GM21717 (cell line): Measurements from ENCODE around the gene PLEKHG3.

Experiments
- ATAC-seq: cut with Tn5 transposase; IDR thresholded peaks from one replicate; pipeline ENCODE4 v1.9.1; 2021; ENCODE audit warnings: mild to moderate bottlenecking, moderate library complexity; ENCODE audit not compliant: unreplicated experiment

PLEKHG3 gene

DNA sequence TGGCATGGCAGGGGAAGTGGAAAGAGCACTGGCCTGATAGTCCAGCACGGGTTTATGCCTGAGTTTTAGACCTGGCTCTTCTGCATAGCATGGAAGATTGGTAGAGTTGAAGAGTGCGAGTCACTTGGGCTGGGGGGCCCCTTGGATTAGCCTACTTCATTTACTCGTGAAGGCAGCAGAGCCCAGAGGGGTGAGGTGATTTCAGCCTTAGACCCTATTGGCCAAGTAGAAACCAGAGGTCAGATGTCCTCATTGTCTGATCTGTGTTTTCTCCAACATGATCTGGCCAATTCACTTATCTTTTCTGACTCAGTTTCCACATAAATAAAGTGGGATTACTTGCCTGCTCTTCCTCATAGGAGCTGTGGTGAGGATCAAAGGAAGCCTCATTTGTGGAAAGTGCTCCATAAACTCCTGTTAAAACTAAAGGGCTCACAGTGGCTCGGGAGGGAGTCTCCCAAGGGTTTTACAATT lies 1.9 kb downstream of the PLEKHG3 start:
- ATAC-seq = no peak

DNA sequence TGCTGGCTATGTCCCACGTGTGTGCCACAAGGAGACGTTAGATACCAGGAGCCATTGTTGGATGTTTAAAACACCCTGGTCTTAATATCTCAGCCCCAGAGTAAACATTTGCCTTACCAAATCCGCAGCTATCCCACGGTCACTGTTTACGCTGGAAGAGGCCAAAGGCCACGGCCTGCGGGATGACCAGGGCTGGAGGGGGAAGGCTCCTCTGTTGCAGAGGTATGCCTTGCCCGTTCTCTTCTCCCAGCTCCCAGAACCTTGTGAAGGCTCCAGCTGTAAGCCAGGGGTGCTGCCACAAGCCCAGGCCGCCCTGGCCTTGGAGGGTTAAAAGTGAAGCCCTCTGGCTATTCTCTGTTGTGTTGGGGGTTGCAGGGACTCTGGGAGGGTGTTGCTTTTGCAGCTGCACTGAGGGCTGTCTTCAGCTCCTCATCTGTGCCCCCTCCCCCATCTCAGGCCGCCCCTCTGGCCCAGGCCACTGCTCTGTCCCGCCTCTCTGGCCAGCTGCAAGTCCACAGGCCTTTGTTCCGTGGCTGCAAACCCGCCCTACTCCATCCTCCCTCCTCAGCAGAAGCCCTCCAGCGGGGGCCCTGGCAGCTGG lies 2.5 kb downstream of the PLEKHG3 start:
- ATAC-seq = no peak

DNA sequence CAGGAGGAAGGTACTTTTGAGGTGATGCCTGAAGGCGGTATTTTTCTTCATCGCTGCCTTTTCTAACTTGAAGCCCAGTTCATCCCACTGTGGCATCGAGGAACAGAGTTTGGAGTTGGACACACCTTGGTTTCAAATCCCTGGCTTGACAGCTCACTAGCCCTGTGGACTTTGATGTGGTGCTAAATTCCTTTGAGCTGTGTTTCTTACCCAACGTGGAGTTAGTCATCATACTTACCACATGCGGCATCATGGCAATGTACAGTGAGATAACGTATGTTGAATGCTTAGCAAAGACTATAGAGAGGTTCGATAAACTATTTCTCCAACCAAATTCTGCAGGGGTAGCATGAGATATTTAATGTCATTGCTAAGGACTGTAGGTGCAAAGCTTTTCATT lies 3.4 kb downstream of the PLEKHG3 start:
- no peak for ATAC-seq

DNA sequence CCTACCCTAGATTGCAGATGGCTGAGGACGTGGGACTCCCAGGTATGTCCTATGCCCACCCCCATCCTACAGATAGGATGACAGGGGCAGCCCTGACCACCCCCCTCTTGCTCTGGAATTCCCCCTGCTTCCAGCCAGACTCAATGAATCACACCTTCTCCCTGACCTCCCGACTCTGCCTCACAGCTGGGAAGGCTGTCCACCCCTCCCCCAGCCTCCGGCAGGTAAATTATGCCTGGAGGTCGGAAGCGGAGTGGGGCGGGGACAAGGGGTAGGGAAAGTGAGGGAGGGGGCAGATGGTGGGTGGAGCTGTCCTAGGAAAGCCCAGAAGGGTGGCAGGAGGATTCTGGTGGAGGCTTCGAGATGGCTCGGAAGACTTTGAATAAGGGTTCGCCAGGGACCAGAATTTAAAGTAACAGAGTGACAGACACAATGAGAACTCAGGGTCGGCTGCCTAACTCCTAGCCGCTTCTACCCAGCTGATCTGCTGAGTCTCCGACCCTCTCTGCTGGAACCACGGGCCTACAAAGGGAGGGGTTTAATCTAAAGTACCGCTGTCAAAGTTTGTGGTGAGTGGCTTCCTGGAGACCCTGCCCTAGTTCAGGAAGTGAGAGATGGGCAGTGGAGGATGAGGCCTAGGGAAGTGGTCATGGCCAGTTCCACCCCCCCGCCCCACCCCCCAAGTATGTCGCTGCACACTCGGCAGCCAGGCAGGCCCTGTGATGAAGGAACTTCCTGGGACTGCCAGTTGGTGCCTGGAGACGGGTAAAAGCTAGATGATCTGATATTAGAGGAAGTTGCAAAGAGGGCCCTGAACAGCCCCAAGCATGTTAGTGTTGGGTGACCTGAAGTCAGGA lies 4.2 kb downstream of the PLEKHG3 start:
- no peak for ATAC-seq

DNA sequence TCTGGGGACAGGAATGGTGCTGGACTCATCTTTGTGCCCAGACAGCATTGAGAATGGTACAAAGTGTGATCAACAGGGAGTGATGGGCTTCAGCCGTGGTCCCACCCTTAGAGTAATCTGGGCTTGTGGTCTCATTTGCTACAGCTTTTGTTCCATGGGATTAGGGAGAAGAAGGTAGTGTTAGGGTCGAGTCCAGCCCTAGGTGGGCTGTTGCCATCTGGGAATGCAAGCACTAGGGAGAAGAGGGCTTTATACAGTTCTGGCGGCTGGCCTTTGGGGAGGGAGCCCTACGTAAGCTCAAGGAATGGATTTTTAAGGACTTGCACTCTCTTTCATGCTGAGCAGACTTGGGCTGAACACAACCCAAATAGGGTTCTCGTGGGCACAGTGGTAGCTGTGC lies 4.9 kb downstream of the PLEKHG3 start:
- no peak for ATAC-seq

DNA sequence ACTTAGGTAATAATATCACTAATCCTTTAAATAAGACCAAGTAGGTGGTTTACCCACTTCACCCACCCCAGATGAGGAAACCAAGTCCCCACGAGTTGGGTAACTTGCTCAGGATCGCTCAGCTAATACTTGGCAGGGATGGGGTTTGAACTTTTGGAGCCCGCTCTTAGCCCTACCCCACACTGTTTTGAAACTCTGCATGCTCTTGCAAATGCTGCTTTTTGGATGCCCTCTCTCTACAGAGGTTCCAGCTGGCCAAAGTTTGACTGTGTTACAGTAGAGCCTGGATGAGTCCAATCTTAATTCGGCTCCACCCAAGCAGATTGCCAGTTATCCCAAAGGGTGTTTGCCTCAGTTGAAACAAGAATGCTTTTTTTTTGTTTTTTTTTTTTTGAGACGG lies 6.8 kb downstream of the PLEKHG3 start:
- no peak for ATAC-seq

DNA sequence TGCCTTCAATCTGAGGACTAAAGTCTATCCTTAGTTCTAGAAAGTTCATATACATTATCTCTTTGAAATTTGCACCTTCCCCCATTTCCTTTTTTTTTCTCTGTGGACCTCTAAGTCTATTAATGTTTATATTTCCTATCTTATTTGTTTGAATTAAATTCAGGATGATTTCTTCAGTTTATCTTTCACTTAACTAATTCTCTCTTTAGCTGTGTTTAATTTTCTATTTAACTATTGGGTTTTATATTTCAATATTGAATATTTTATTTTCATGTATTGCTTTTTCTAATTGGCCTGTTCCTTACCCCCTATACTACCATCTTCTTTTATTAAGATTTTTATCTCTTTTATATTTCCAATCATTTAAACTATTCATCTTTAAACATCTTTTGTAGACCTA lies 9.5 kb downstream of the PLEKHG3 start:
- no peak for ATAC-seq

DNA sequence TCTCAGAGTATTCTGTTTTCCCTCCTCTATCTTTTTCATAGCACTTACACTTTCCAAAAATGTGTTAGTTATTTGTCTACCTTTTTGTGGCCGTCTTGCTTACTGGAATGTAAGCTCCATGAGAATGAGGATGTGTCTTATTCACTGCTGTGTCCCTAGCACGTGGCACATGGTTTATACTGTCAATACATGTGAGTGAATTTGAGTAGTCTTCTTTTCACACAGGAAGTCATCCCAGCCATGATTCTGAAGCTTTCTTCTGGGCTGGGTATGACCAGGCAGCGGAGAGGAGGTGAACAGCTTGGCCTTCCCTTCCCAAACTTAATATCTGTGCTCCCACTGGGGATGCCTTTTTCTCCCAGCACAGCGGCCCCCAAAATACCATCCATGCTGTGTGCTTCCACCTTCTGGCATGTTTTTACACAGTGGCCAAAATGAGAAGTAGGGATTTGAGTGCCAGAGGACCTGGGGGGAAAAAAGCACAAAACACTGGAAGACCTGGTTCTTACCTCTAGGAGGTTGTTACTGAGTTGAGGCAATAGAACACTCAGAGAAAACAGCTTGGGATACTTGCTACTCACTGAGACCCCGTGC lies 10.3 kb downstream of the PLEKHG3 start:
- ATAC-seq = no peak

DNA sequence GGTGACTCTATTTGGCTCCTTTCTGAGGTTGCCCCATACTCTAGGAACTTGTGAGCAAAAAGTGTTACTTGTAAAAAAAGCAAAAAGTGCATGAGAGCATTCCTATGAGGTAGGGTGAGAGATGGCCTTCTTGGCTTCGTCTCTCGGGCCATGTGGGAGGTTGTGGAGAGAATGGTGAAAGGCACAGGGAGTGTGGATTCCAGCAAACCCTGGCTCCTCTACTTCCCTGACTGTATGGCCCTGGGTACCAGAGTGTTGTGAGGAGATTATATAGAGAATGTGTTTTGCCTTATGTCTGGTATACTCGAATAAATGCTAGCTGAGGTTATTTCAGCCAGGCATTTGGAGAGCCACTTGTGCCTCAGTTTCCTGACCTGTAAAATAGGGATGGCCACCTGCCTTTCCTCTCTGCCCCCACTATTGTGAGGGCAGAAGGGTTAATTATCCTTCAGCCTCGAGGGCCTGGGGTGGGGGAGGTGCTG lies 11.0 kb downstream of the PLEKHG3 start:
- ATAC-seq = no peak

DNA sequence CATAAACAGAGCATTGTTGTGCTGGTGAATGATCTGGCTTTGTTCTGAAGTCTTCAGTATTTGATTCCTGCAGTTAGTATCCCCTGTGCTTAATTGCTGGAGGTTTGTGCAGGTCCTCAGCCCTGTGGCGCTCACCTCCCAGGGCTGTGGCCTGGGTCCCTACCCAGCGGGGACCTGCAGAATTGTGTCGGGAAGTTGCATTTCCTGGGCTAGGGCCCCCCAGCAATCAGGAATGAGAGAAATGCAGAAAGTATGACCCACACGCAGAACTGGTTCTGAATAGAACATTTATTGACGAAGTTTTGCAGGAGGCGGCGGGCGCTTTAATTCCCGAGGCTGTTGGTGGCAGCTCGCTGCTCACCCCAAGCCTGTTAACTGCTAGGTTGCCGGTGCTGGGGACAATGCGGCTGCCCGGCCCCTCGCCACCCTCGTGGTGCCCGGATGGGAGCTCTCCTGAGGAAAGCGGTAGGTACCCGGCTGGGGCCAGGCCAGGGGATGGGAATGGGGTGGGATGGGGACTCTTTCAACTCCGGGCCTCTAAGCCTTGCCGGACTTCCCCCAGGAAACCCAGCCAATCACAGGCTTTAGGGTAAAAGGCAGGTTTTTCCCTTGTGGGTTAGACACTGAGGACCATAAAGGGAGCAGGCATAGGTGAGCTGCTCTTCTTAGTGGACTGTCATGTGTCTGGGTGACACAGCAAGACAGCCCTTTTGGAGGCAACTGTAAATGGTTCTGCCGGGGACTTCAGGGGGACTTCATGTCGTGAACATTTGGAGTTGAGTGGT lies 11.6 kb downstream of the PLEKHG3 start:
- ATAC-seq = no peak

DNA sequence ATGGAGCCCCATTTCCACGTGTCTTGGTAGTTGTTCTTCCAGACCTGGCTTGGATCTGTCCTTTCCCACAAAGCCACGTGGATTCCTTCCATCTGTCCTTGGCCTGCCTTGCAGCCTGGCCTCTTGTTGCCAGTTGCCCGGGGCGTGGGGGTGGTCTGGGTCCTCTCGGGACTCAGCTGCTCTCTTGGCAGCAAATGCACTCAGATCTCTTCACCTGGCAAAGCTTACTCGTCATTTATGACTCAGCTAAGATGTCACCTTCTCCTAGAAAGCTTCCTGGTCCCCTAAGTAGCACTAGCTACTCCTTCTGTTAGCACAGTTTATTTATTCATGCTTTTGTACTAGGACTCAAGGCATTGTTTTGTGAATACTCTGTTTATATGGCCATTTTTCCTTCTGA lies 13.6 kb downstream of the PLEKHG3 start:
- no peak for ATAC-seq

DNA sequence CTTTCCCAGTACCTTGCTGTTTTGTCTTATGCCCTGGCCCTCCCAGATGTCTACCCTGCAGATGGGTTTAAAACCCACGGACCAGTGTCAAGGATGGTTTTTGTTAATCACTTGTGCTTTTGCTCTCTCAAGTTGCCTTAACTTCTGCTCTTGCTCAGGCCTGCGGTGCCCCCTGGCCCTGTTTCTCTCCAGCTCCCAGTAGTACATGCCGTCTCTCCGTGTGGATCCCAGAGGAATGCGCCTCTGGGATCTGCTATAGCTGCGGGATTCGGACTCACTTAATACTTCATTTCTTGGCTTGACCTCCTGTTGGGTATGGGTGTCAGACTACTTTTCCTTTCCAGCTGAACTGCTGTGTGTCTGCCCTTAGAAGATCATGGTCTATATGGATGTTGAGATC lies 14.5 kb downstream of the PLEKHG3 start:
- no peak for ATAC-seq

DNA sequence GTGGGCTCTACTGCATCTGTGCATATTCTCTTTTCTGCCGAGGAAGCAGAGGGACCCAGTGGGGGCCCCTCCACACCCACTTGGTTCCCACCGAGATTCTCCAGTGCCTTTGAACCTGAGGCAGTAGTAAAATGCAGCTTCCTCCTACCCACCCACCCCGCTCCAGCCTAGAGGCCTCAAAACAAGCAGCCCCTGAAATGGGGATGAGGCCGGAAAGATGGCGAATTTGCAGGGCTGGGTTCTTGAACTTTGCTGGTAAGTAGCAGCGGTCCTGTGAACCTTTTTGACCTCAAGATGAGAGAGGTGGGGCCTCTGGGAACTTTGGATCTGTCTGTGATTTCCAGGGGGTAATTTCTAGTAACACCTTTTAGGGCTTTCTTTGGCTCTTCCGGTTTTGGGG lies 15.4 kb downstream of the PLEKHG3 start:
- no peak for ATAC-seq

DNA sequence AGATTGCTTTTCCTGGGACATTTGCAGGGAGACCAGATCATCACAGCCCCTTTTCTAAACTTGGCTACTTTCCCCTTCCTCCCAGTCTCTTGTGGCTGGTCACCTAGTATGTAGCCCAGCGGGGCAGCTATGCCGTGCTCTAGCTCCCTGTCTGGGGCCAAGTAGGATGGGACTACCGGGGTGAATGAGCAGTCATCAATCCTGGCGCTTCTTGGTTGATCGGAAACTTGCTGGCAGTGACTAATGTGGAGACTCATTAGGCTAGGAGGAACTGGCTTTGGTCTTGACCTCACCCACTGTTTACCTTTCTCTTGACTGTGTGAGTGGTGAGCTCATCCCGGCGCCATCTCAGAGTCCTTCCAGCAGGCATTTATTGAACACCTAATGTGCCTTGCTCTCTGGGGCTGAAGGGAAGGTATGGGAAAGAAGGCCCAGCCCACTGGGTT lies 15.9 kb downstream of the PLEKHG3 start:
- no peak for ATAC-seq

DNA sequence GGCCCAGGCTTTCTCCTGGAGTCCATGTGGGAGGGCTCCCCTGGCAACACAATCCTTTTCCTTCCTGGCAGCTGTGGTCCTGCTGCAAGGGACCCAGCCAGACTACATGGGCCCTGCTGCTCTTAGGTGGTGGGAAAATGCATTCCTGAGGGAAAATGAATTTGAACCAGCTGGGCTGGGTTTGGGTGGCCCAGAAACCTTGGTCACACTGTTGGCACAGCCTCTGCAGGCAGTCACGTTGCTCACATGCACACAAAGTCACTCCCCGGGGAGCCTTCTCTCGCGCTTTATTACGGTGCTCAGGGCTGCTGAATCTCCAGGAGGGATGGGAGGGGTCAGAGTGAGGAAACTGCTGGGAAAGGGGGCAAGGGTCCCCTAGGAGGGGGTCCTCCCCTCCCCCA lies 17.2 kb downstream of the PLEKHG3 start:
- ATAC-seq = no peak

DNA sequence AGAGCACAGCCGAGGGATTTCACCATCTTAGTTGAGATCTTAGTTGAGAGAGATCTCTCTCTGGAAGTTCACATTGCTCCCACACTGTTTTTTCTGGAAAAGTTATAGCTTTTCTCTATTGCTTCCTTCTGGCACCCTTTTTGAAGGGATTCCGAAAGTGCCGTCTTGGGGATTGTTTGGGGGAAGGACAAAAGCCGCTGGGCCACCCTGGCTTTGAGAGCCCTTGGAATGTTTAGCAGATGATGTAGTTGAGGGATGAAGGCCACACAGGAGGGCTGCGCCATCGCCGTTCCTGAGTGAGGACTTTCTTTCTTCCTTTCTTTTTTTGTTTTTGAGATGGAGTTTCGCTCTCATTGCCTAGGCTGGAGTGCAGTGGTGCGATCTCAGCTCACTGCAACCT lies 17.7 kb downstream of the PLEKHG3 start:
- no peak for ATAC-seq

DNA sequence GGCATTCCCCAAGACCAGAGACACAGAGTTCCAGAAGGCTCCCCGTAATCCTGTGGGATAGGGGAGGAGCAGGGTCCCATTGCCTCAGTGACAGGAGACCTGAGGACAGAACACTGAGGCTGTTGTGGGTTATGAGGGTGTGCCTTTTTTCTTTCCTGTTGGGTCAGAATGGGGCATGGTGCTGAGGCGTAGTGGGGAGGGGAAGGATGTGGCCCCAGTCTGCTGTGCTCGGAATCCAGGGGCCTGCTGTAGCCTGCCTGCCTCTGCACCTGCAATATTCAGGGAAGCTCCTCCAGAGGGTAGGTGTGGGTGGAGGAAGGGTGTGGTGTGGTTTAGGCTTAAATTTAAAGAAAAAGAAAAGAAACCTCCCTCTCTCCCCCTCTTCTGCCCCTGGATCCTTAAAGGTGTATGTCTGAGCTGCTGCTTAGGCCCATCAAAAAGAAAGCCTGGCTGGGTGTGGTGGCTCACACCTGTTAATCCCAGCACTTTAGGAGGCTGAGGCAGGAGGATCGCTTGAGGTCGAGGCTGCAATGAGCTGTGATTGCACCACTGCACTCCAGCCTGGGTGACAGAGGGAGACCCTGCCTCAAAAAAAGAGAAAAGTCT lies 18.7 kb downstream of the PLEKHG3 start:
- no peak for ATAC-seq

DNA sequence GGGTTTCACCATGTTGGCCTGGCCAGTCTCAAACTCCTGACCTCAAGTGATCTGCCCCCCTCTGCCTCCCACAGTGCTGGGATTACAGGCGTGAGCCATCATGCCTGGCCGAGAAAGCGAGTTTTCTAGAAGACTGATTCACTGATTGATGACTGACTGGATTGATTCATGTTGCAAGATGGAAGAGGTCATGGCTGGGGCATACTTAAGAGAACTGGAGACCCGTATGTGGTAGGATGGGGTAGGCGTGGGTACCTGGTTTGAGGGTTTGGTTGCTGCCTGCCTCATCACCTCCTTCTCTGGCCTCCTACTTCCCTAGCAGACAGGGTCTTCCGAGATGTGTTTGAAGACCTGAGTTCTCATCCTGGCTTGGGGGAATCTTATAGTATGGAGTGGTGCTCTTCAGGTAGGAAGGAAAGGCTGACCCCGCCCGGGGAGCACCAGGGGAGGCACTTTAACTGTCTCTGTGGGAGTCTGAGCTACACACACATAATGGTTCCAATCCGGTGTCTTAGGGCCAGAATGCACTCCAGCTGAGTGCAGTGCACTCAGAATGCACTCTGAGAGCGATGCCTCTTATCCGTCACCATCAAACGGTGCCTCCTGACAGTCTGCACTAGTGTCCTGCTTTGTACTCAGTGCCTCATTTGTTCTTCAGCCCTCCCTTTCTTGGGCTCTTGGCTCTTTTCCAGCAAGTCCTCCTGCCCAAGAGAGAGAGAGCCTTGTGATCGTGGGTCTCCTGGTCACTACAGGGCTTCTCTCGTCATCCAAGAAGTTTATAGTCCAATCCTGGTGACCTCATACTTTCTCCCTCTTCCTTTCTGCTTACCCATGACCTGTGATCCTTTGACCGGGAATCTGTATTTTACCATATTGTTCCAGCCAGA lies 19.7 kb downstream of the PLEKHG3 start:
- ATAC-seq = no peak

DNA sequence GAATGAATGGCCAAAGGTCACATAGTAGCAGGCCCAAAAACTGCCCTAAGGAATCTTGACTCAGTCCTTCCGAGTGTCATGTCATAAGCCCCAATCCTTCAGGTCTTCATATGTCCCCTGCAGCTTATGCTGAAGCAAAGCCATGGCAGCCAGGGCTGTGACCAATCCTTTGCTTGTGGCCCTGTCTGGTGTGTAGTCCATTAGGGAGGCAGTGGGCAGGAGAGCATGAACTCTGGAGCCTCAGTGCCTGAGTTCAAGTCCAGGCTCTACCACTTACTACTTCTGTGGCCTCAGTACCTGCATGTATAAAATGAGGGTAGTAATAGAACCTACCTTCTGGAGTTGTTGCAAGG lies 20.3 kb downstream of the PLEKHG3 start:
- ATAC-seq = no peak

DNA sequence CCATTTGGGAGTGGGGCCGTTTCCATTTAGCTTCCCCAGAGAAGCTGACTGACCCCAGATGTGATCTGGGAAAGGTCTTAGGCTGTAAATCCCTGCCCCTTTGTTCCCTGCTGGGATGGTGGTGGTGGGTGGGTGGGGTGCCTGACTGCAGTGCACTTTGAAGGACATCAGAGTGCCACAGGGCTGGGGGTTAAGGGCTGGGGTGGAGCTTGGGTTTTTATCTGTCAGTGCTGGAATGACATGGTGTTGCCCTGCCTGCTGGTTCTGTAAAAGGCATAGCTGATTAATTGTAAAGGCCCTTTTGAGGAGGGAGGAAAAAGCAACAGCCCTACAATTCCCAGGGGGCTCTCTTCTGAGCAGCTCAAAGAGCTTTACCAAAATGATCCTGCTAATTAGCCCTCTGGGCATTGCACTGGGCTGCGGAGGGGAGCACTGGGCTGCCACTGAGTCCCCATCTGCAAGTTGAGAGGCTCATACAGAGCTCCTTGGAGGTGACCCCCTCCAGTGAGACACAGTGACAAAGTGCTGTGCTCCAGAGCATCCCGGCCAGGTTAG lies 21.1 kb downstream of the PLEKHG3 start:
- no peak for ATAC-seq
